K562 (cell line): Measurements from ENCODE around the gene IRAG1. TPM values are rescaled to one million over a fixed set of nuclear protein-coding genes. Genes with fewer than 3 reads are reported as not detected.

Experiments
- ATAC-seq: fragments of 200-7000 bp; cut with Tn5 transposase; 3 replicates; pipeline ENCODE4 v1.9.1; 2020; ENCODE audit warnings: moderate library complexity
- BruUV-seq: library from RNA; stranded (reverse); fragments of 400-500 nt; replicated peaks from 2 replicates; lab custom pipeline; 2021; lab: Mats Ljungman, UMichigan
- CTCF ChIA-PET: fragments of 300-600 bp; formaldehyde crosslinking; extraction: SDS; loops from one replicate; lab custom pipeline; 2021; ENCODE audit warnings: low intra/inter-chr PET ratio; lab: Yijun Ruan, JAX
- POLR2A ChIA-PET: fragments of 300-600, 350-650 bp; sonication (Branson Sonifier 250); formaldehyde crosslinking; extraction: SDS; loops from one replicate; lab custom pipeline; 2021; ENCODE audit warnings: antibody characterized with exemption, inconsistent platforms; lab: Yijun Ruan, JAX
- DNase-seq, 4 experiments: peaks; one replicate each; pipeline versions ENCODE4 v3.0.0 to v3.0.0-alpha.2; 2011 to 2018; ENCODE audit warnings: low spot score in 3 of 4, mixed read lengths in 3 of 4; ENCODE audit errors: extremely low read depth in 1 of 4
- FAIRE-seq: peaks from 2 replicates; lab custom pipeline; 2011; peaks lifted over from hg19 to GRCh38; lab: Jason Lieb, UNC
- H2AFZ ChIP-seq: 2 replicates; pipeline ENCODE4 v1.6.0; 2011; ENCODE audit warnings: low read depth, low read length, control low read depth, inconsistent platforms
- H3K27ac ChIP-seq: fragments of 200-600 bp; 3 replicates; pipeline ENCODE4 v1.8.0; 2011; ENCODE audit warnings: low read depth, mild to moderate bottlenecking, control low read depth, inconsistent platforms, low read length, moderate library complexity, mixed read lengths; ENCODE audit errors: extremely low read depth
- H3K27me3 ChIP-seq, 2 experiments: fragments of 300-600 bp in 1 of 2; 2 replicates in 1 of 2; 3 replicates in 1 of 2; pipeline versions ENCODE4 v1.6.0 to v1.8.0; 2011; ENCODE audit warnings: inconsistent platforms in 2 of 2, low read length in 2 of 2, mild to moderate bottlenecking in 1 of 2, mixed read lengths in 1 of 2, moderate library complexity in 1 of 2; ENCODE audit not compliant: control insufficient read depth in 2 of 2, insufficient read depth in 2 of 2
- H3K36me3 ChIP-seq: fragments of 300-600 bp; 3 replicates; pipeline ENCODE4 v1.8.0; 2011; ENCODE audit warnings: mild to moderate bottlenecking, low read length, inconsistent platforms; ENCODE audit not compliant: control insufficient read depth, insufficient read depth
- H3K4me1 ChIP-seq, 2 experiments: fragments of 200-600 bp in 1 of 2; replicated peaks in 1 of 2; 2 replicates in 1 of 2; 3 replicates in 1 of 2; pipeline versions ENCODE4 v1.5.1 to v1.8.0; 2011; ENCODE audit warnings: inconsistent platforms in 2 of 2, low read length in 2 of 2, mild to moderate bottlenecking in 1 of 2, mixed read lengths in 1 of 2, moderate library complexity in 1 of 2; ENCODE audit not compliant: control insufficient read depth in 2 of 2, insufficient read depth in 2 of 2
- H3K4me2 ChIP-seq: 2 replicates; pipeline ENCODE4 v1.6.1; 2011; ENCODE audit warnings: low read length, control low read depth, inconsistent platforms, mixed read lengths; ENCODE audit not compliant: insufficient read depth
- H3K4me3 ChIP-seq: fragments of 200-600 bp; sonication (generic), shearing (Covaris generic); 2 replicates; pipeline ENCODE4 v1.5.1; 2016; ENCODE audit warnings: control low read depth, inconsistent platforms
- H3K79me2 ChIP-seq: fragments of 200-600 bp; 3 replicates; pipeline ENCODE4 v1.8.0; 2011; ENCODE audit warnings: low read length, inconsistent platforms; ENCODE audit not compliant: control insufficient read depth, insufficient read depth
- H3K9ac ChIP-seq, 2 experiments: 2 replicates each; pipeline versions ENCODE4 v1.6.0 to v1.6.1; 2011; ENCODE audit warnings: low read depth in 2 of 2, low read length in 2 of 2, control low read depth in 1 of 2, inconsistent platforms in 1 of 2, mild to moderate bottlenecking in 1 of 2, mixed read lengths in 1 of 2; ENCODE audit not compliant: insufficient read depth in 1 of 2
- H3K9me1 ChIP-seq: one replicate; pipeline ENCODE4 v1.6.0; 2011; ENCODE audit warnings: inconsistent platforms, mild to moderate bottlenecking, low read length, moderate library complexity; ENCODE audit not compliant: control insufficient read depth, insufficient read depth
- H3K9me3 ChIP-seq: replicated peaks from 2 replicates; pipeline ENCODE4 v1.5.1; 2011; ENCODE audit warnings: low read depth, low read length, inconsistent platforms; ENCODE audit not compliant: control insufficient read depth, insufficient read depth
- H4K20me1 ChIP-seq: replicated peaks from 2 replicates; pipeline ENCODE4 v1.6.1; 2011; ENCODE audit warnings: low read length, inconsistent platforms, mixed read lengths; ENCODE audit not compliant: control insufficient read depth, insufficient read depth
- ATF3 ChIP-seq, 2 experiments: fragments of 450-650 bp in 1 of 2; sonication (generic) in 1 of 2; formaldehyde crosslinking in 1 of 2; IDR thresholded peaks in 1 of 2; conservative IDR thresholded peaks in 1 of 2; 2 replicates each; pipeline versions ENCODE4 v1.6.1 to v1.8.1; 2016 to 2023; ENCODE audit warnings: mild to moderate bottlenecking in 2 of 2, moderate library complexity in 2 of 2, inconsistent platforms in 1 of 2, missing genetic modification reagents in 1 of 2
- DACH1 ChIP-seq: fragments of 450-650 bp; IDR thresholded peaks from 2 replicates; pipeline ENCODE4 v1.6.1; 2018; ENCODE audit not compliant: partially characterized antibody
- HDAC1 ChIP-seq, 2 experiments: fragments of 450-650 bp; IDR thresholded peaks; 2 replicates each; pipeline ENCODE4 v1.6.1; 2016 to 2017; ENCODE audit warnings: inconsistent platforms in 1 of 2, mild to moderate bottlenecking in 1 of 2, moderate library complexity in 1 of 2
- KDM4B ChIP-seq, 2 experiments: fragments of 450-650 bp in 1 of 2; sonication (generic) in 1 of 2; IDR thresholded peaks; 2 replicates each; pipeline ENCODE4 v1.6.1; 2016 to 2017; ENCODE audit warnings: borderline replicate concordance in 2 of 2, antibody characterized with exemption in 1 of 2, low read depth in 1 of 2, mild to moderate bottlenecking in 1 of 2
- MCM5 ChIP-seq: fragments of 450-650 bp; IDR thresholded peaks from 2 replicates; pipeline ENCODE4 v1.6.1; 2016; ENCODE audit warnings: low read depth
- OTX1 ChIP-seq: fragments of 450-650 bp; formaldehyde crosslinking; IDR thresholded peaks from 2 replicates; pipeline ENCODE4 v1.4.0; 2022; ENCODE audit warnings: mild to moderate bottlenecking
- PHF21A ChIP-seq: fragments of 450-650 bp; IDR thresholded peaks from 2 replicates; pipeline ENCODE4 v1.6.1; 2017; ENCODE audit warnings: low read depth, borderline replicate concordance
- RBM39 ChIP-seq: fragments of 200-400 bp; formaldehyde crosslinking; optimal IDR thresholded peaks from 2 replicates; pipeline ENCODE3; 2018; ENCODE audit warnings: low read depth, low read length
- THAP7 ChIP-seq: fragments of 250-450 bp; sonication (Bioruptor Pico); IDR thresholded peaks from 2 replicates; pipeline ENCODE4 v1.5.0; 2021
- ZFP36 ChIP-seq: fragments of 150-350 bp; IDR thresholded peaks from 2 replicates; pipeline ENCODE4 v1.6.1; 2018; ENCODE audit warnings: low read length, low read depth; ENCODE audit not compliant: partially characterized antibody
- ZNF263 ChIP-seq: sonication (generic); formaldehyde crosslinking; IDR thresholded peaks from 2 replicates; pipeline ENCODE4 v1.8.0; 2022; ENCODE audit warnings: mild to moderate bottlenecking, missing genetic modification reagents, borderline replicate concordance
- ZNF274 ChIP-seq: IDR thresholded peaks from 2 replicates; pipeline ENCODE4 v1.6.1; 2011; ENCODE audit warnings: low read depth, mild to moderate bottlenecking, low read length, moderate library complexity, borderline replicate concordance
- ZNF589 ChIP-seq: fragments of 200-800 bp; sonication (Bioruptor generic); IDR thresholded peaks from 2 replicates; pipeline ENCODE4 v1.6.1; 2016; ENCODE audit warnings: low read depth, missing genetic modification characterization, missing compliant biosample characterization
- ZSCAN32 ChIP-seq: fragments of 450-650 bp; formaldehyde crosslinking; IDR thresholded peaks from 2 replicates; pipeline ENCODE4 v1.4.0; 2020; ENCODE audit warnings: mild to moderate bottlenecking, moderate library complexity
- WGBS: fragments of 100-300 bp; shearing (Covaris generic); methylation state at CpG from one replicate; pipeline ENCODE4 v1.1.6; 2016; ENCODE audit warnings: low coverage, mixed read lengths; ENCODE audit not compliant: insufficient coverage; ENCODE audit errors: missing lambda C conversion rate; 5-methylcytosine and 5-hydroxymethylcytosine counted together
- in situ Hi-C: fragments of 300-500 bp; cut with MboI; formaldehyde crosslinking; loops from 4 replicates; pipeline ENCODE4 v1.15.0; 2018; ENCODE audit warnings: inconsistent platforms, mixed read lengths
- intact Hi-C: fragments of 100-400 bp; cut with micrococcal nuclease; formaldehyde crosslinking; loops from 2 replicates; pipeline ENCODE4 v1.14.2; 2022
- polyA plus RNA-seq, 8 experiments: library from polyadenylated mRNA; depleted of rRNA in 4 of 8; stranded (reverse) in 5 of 8; unstranded in 3 of 8; fragments of >200 nt; fragmentation: Nextera tagmentation in 2 of 8; fragmentation: Illumina TruSeq in 1 of 8; extraction: Ambion mirVana in 2 of 8; extraction: Trizol in 1 of 8; gene quantifications; 2 replicates each; pipeline versions ENCODE4 v1.2.1 to v1.2.3, GENCODE V29; 2011 to 2014; ENCODE audit warnings: inconsistent platforms in 1 of 8, missing spikeins in 1 of 8
- total RNA-seq, 7 experiments: library from RNA; depleted of rRNA in 6 of 7; stranded (reverse); fragments of >200 nt in 6 of 7; fragmentation: Illumina TruSeq in 2 of 7; extraction: Trizol in 2 of 7; gene quantifications; 2 replicates each; pipeline versions ENCODE4 v1.2.1 to v1.2.3, GENCODE V29; 2011 to 2021; ENCODE audit warnings: low replicate concordance in 1 of 7
- TF ChIP-seq, protein P1 (sequence below): sonication (generic); formaldehyde crosslinking; IDR thresholded peaks from 2 replicates; pipeline ENCODE4 v1.8.0; 2022; ENCODE audit warnings: mild to moderate bottlenecking, low read depth, missing genetic modification reagents
- TF ChIP-seq, protein P2 (sequence below): fragments of 450-650 bp; formaldehyde crosslinking; IDR thresholded peaks from 2 replicates; pipeline ENCODE4 v1.4.0; 2022; ENCODE audit warnings: mild to moderate bottlenecking, moderate library complexity
- TF ChIP-seq, protein P3 (sequence below): fragments of 250-450 bp; sonication (Bioruptor Pico); IDR thresholded peaks from 2 replicates; pipeline ENCODE4 v1.8.0; 2022; ENCODE audit warnings: inconsistent platforms, mild to moderate bottlenecking, moderate library complexity, borderline replicate concordance

IRAG1 gene
- total and polyA plus RNA-seq, 9 of the 15 experiments (the other 6 are each of a cell fraction or from before 2014, with no cell fraction given), result 0.01 to 0.22 (median 0.09) TPM; not detected in 1

- no peak overlapping the region for H3K4me2 ChIP-seq
- H2AFZ ChIP-seq, result peak overlapping the region; percentile 38
- no TSS peak for BruUV-seq
- H3K36me3 ChIP-seq, result no peaks in the 10 kb centered on the region
- no peaks in the 10 kb centered on the region for H4K20me1 ChIP-seq
- intact Hi-C loops, result no loop called here
- in situ Hi-C loops, result no loop called here
- no peaks in the 10 kb centered on the region for H3K79me2 ChIP-seq
- H3K4me1 ChIP-seq, result peaks cover 9 to 13% of the 10 kb centered on the region in 2 experiments; a peak in 4 of 5 replicates
- CTCF ChIA-PET, result no interaction called here
- H3K9me1 ChIP-seq, result no peaks in the 10 kb centered on the region
- DNase-seq (peak in 1 of 4 experiments; percentile 38), FAIRE-seq (no peak), ATAC-seq (peak; percentile 66)
- 3% methylated on average over 3 of the region's 3 CpGs for WGBS
- H3K27me3 ChIP-seq, result no peaks in the 10 kb centered on the region
- H3K9ac ChIP-seq, result peak overlapping the region in 1 of 2 experiments; percentile 31; a peak in 1 of 4 replicates
- H3K27ac ChIP-seq, result no peak overlapping the region
- no peaks in the 10 kb centered on the region for H3K9me3 ChIP-seq
- no peak overlapping the region for H3K4me3 ChIP-seq
- POLR2A ChIA-PET, result interaction anchor here (1.5 to 1.6 kb wide), 2 partner anchors 10 to 13 kb away, joined by 4 to 7 read pairs; no protein-coding TSS in a partner anchor
- no peak for TF ChIP-seq DACH1
- 0 out of 4 replicates have a peak, but pooled peaks of 1 of the 2 experiments have one; percentile 21 for TF ChIP-seq HDAC1 (IDR thresholded peaks at IDR 0.05)
- 0 out of 2 replicates have a peak, but pooled peaks have one; percentile 21 for TF ChIP-seq ZNF589 (CRISPR knock-in tag)
- TF ChIP-seq ZSCAN32 (CRISPR knock-in tag), result no peak
- no peak for TF ChIP-seq KDM4B (IDR thresholded peaks at IDR 0.05; ENCODE audit: borderline replicate concordance in 2 of 2, low read depth in 1 of 2)
- no peak for TF ChIP-seq ATF3 (IDR thresholded peaks at IDR 0.05)
- no peak for TF ChIP-seq ATF3 (CRISPR knock-in tag; conservative IDR thresholded peaks at IDR 0.05)
- no peak for TF ChIP-seq THAP7 (CRISPR knock-in tag)
- TF ChIP-seq, protein P1, sequence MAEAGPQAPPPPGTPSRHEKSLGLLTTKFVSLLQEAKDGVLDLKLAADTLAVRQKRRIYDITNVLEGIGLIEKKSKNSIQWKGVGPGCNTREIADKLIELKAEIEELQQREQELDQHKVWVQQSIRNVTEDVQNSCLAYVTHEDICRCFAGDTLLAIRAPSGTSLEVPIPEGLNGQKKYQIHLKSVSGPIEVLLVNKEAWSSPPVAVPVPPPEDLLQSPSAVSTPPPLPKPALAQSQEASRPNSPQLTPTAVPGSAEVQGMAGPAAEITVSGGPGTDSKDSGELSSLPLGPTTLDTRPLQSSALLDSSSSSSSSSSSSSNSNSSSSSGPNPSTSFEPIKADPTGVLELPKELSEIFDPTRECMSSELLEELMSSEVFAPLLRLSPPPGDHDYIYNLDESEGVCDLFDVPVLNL, result no peak
- no peak for TF ChIP-seq MCM5
- TF ChIP-seq RBM39, result no peak
- TF ChIP-seq, protein P2, sequence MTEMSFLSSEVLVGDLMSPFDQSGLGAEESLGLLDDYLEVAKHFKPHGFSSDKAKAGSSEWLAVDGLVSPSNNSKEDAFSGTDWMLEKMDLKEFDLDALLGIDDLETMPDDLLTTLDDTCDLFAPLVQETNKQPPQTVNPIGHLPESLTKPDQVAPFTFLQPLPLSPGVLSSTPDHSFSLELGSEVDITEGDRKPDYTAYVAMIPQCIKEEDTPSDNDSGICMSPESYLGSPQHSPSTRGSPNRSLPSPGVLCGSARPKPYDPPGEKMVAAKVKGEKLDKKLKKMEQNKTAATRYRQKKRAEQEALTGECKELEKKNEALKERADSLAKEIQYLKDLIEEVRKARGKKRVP (CRISPR knock-in tag), result no peak
- TF ChIP-seq ZNF263 (CRISPR knock-in tag), result 0 out of 2 replicates have a peak, but pooled peaks have one; percentile 29
- TF ChIP-seq ZFP36, result no peak
- no peak for TF ChIP-seq PHF21A
- 0 out of 2 replicates have a peak, but pooled peaks have one; percentile 55 for TF ChIP-seq OTX1 (CRISPR knock-in tag)
- no peak for TF ChIP-seq ZNF274
- TF ChIP-seq, protein P3, sequence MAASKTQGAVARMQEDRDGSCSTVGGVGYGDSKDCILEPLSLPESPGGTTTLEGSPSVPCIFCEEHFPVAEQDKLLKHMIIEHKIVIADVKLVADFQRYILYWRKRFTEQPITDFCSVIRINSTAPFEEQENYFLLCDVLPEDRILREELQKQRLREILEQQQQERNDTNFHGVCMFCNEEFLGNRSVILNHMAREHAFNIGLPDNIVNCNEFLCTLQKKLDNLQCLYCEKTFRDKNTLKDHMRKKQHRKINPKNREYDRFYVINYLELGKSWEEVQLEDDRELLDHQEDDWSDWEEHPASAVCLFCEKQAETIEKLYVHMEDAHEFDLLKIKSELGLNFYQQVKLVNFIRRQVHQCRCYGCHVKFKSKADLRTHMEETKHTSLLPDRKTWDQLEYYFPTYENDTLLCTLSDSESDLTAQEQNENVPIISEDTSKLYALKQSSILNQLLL, result no peak
Measured at GRCh38 chr11:10708131-10708530, 14.6 kb upstream of the IRAG1 start.
